Measurements from ENCODE around the gene FA2H.
"Not testable (repeated sequence)": the region's sequence is repeated elsewhere in the genome, so short reads cannot be mapped to it uniquely, and the experiment has no call there.

Gene FA2H

DNA sequence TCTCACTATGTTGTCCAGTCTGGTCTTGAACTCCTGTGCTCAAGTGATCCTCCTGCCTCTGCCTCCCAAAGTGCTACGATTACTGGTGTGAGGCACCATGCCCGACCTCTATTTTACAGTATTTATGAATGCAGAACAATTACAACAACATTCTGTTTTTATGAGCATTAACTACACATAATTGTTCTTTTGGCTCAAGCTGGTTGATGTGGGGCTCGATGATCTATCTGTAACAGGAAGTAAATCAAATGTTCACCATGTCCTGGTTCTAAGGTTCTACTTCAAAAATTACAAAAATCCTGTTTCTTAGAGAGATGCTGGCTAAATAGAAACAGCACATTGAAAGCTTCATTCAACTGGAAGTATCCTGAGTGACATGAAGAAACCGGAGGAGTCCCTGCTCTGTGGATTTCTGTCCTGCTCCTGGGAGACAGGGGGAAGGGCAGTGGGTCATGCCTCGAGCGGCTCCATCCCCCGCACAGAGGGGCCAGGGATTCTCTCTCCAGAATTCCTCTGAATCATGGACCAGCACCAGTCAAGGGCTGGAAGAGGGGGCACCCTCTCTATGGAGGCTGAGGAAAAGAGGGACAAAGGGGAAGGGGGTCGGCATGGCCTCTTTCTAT, 31.5 kb downstream of the FA2H start:
- DNase-seq (ENCODE audit: low spot score), result no peak

DNA sequence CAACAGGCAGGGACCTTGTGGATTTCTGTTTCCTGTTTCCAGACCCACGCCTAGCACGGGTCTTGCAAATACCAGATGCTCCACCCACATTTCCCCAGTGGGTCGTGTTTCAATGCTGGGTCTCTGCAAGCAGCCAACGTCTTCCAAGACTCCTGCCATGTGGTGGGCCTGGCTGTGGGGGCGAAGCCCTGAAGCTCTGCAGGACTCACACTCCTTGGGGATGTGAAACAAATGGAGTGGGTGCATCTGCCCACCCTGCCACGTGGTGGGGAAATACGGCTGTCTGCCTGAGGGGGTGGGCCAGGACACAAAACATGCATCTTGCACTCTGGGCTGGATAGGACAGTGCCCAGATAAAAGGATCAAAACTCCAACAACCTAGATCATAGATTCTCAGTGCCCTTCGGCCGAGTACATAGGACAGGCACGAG, 32.6 kb downstream of the FA2H start:
- no peak for DNase-seq (ENCODE audit: low spot score)

DNA sequence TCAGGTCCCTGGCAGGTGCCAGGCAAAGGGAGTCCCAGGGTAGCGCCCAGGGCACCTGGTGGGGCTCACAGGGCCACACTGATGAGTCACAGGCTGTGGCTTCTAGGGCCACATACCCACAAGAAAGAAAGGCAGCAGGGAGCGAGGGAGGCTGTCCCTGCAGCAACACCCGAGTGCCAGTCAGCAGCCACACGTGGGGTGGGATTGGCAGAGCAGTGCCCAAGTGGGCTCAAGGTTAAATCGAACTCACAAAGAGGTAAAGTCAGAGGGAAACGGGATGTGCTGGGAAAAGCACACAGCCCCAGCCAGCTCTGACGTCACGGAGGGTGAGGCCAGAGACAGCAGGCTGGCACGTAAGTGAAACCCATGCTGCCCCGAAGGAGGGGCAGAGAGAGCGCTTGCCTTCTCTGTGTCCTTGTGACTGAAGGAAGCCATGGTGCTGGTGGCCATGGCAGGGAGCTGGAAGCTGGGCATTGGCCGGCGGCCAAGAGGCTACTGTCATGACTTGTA, 33.8 kb downstream of the FA2H start:
- DNase-seq (ENCODE audit: low spot score), result no peak

DNA sequence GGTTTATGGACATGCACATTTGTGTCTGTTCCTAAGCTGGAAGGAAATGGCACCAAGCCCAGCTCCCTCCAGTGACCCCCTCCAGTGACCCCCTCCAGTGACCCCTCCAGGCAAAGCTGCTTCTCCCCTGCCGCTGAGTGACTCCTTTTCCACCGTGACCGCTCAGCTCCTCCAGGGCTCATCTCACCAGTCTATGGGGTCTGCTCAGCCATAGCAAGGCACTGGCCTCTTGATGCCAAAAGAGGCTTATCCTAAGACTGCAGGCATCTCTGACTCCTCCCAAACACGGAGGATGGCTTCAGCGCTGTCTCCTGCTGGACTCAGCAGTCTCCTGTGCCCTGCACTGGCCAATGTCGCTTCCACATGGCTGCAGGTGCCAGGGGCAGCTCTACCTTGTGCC, 35.3 kb downstream of the FA2H start:
- DNase-seq (ENCODE audit: low spot score), result no peak

DNA sequence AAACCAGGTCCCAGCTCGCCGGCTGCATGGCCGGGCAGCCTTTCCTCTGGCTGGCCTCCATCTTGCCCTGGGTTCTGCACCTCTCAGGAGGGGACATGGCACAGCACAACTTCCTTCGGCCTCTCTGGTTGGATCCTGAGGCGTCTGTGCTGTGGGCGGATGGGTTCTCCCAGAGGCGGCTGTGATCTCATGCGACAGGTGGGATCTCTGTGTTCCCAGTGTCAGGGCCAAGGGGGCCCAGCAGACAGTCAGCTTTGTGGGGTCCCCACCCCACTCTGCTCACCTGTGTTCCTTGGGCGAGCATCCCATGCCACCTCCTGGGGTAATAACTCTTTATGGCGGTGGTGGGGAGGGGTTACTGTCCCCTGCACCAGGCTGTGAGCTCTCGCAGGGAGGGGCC, 35.8 kb downstream of the FA2H start:
- no peak for DNase-seq (ENCODE audit: low spot score)

DNA sequence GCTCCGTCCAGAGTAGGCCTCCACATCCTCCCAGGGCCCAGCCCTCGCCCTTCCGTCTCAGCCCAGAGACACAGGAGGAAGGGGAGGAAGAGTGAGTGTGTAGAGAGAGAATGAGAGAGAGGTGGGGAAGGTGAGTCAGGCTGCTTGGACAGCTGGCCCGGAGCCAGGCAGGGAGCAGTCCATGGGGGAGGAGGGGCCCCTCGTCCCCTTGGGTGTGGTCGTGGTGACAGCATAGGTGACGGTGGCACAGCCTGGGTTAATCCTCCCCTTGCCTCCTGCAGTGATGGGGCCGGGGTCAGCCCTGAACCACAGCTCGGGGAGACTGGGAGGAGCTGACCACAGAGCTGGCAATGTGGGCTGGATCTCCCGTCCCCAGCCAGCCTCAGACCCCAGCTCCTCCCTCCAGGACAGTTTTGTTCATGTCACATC, 36.5 kb downstream of the FA2H start:
- no peak for DNase-seq (ENCODE audit: low spot score)

DNA sequence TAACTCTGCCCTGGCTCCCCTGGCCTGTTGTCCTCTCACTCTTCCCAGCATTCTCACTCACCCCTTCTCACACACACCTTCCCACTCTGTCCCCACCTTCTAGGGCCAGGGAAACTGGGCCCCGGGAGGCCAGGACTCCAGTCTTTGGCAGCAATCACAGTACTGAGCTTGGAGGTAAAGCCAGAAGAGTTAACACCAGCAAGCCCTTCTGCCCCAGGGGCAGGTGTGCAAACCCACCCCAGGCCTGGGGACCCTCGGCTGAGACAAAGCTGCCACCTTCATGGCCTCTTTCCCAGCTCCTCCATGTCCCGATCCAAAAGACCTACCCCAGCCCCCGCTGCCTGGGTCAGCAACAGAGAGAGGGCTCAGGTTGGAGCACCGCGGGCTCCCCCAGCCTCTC, 37.1 kb downstream of the FA2H start:
- no peak for DNase-seq (ENCODE audit: low spot score)

DNA sequence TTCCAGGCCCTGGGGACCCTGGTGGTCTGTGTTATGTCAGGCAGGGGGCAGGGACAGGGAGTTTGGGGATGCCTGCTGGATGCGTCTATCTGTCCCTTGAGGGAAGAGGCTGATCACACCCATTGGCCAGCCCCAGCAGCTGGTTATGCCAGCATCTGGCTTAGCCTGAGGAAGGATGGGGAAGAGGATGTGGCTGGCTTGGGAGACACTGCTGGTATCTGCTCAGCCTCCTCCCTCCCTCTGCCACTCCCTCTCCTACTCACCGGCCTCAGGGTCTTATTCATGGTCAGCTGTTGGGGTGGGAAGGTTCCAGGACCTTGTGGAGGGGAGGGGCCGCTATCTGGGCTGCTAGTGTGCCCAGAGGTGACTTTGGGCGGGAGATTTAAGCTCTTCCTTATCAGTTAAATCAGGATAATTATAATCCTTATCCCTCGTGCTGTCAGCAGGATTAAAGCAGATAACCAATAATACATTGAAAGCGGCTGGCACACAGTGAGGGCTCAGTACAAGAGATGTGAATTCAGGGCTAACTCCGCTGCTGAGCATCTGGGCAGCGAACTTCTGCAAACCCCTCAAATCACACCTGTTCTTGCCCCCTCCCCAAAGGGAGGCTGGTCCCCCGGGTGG, 38.0 kb downstream of the FA2H start:
- DNase-seq (ENCODE audit: low spot score), result no peak

DNA sequence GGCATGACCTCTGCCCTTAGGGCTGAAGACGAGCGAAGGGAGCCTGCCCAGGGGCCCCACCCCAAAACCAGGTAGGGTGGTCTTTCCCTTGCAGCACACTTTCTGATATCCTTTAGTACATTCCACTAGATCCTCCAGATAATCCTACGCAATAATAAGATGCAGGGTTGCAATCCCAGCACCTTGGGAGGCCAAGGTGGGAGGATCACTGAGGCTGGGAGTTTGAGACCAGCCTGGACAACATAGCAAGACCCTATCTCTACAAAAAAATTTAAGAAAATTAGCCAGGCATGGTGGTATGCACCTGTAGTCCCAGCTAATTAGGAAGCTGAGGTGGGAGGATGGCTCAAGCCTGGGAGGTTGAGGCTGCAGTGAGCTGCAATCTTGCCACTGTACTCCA, 39.1 kb downstream of the FA2H start:
- no peak for DNase-seq (ENCODE audit: low spot score)

DNA sequence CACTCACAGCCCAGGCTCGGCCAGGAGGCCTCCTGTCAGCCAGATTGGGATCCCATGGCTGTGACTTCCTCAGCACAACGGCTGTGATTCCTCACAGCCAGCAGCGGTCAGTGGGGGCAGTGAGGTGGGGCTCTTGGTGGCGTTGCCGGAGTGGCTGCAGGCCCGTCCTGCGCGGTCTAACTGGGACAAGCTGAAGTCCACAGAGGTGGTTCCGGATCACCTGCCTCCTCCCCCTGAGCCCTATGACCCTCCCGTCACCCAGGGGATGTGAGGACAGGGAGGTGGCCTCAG, 39.5 kb downstream of the FA2H start:
- no peak for DNase-seq (ENCODE audit: low spot score)

DNA sequence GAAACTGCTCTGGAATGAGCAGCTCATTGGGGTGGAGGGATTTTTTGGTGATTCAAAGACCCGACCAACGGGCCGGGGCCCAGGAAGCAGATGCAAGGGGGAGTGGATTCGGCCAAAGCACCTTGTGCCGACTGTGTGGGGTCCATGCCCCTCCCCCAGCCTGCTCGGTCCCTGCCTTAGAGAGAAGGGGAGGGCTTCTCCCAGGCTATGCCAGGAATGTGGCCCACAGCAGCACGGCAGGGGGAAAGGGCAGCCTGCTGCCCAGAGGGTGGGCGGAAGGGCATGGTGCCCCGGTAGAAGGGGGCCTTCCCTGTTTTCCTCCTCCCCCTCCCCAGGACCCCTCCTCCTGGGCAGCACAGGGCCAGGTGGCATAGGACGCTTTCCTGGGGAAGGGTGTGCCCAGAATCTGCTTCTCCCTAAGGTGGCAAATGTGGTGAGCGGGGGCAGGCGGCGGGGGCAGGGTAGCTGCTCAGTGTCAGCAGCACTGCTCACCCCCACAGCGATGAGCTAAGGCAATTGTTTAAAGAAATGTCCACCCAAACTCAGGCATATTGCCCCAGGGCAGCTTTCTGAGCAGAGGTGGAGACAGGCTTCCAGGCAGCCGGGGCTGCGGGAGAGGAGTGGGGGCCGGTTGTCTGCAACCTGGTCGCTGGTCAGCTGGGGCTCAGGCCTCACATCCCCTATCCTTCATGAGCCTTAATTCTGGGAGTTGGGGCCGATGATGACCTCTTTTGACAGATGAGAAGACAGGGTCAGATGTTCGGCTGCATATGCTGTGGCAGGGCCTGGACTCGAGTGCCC, 40.1 kb downstream of the FA2H start:
- DNase-seq (ENCODE audit: low spot score), result no peak

DNA sequence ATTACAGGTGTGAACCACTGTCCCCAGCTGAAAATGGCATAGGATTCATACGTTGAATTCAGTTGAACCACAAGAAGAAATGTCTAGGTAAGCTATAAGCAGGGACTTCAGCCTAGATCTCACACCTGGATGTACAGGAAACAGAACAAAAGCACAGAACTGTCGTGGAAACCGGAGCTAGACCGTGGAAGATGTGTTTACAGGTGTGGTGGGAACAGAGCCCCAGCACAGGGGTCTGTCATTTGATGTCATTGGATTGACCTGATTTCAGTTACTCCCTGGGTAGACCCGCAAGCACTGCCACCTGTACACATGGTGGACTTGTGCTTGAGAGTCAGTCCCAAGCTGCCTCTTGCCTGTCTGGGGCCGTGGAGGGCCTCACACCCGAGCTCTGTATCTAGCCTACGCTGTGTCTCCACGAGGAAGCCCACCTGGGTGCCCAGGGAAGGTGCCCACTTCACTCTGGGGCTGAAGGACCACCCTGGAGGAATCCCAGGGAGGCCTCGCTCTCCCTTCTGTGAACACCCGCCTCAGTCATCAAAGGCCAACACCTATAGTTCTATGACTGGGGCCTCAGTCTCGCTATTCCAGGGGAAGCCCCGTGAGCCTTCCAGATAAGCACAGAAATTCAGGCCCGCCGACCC, 41.8 kb downstream of the FA2H start:
- DNase-seq (ENCODE audit: low spot score), result no peak

DNA sequence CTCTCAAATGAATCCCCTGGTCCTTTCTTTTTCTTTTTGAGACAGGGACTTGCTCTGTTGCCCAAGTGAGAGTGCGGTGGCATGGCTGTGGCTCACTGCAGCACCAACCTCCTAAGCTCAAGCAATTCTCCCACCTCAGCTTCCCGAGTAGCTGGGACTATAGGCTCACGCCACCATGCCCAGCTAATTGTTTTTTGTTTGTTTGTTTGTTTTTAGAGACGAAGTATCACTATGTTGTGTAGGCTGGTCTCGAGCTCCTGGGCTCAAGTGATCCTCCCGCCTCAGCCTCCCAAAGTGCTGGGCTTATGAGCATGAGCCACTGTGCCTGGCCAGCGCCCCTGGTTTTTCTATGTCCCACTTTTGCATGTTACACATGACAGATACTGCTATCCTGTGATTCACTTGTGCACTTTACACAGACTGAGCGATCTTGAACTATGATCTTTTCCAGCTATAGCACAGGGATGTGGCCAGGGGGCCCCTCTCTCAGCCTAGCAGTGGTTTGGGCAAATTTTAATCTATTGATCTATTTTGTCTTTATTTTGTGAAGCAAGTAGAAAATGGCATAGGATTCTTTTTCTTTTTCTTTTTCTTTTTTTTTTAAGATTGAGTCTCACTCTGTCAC, 42.7 kb downstream of the FA2H start:
- no peak for DNase-seq (ENCODE audit: low spot score)

DNA sequence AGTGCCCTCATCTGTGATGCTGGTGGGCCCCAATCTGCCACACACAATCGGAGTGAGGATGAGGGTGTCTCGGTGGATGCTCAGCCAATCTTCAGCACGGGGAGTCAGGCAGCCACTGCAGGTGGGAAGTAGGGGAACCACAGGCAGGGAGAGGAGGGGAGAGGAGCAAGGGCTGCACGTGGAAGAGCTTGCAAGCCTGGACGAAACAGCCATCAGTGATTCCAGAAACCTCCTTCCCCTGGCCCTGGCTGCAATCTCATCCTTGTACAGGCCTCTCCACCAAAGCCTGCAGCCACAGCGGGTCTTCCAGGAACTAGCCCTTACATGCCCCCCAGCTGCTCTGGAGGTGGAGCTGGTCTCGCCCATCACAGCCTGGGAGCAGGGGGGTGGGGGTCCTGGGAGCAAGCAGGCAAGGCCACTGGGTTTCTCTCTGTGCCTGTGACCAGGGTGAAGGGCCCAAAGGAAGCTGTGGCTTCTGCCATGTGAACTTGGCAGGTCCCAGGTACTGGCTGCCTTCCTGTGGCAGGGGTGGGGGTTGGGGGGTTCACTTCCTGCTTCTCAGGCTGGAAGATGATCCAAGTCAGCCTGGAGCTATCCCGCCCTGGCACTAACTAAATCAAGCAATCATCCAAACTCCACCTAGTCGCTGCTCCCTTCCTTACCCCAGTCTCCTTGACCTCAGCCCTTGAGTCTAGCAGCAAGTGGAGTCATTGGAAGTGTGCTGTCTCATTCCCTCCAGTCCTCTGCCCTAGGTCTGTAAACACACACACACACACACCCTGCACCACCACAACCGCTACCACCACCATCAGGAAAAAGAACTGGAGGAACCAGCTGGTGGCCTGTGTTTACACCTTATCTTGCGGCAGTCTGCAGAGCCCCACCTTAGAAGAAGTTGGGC, 44.6 kb downstream of the FA2H start:
- no peak for DNase-seq (ENCODE audit: low spot score)

DNA sequence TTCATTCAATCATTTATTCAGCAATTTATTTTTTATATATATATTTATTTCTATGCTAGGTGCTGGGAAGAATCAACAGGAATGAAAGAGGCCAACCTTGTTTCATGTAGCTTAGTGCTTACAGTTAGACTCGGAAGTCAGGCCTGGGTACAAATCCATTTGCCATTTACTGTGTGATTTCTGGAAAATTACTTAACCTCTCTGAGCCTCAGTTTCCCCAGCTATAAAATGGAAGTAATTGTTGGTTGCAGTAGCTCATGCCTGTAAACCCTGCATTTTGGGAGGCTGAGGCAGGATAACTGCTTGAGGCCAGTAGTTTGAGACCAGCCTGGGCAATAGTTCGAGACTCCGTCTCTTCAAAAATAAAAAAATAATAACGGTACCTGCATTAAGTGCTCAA, 46.7 kb downstream of the FA2H start:
- DNase-seq (ENCODE audit: low spot score), result no peak

DNA sequence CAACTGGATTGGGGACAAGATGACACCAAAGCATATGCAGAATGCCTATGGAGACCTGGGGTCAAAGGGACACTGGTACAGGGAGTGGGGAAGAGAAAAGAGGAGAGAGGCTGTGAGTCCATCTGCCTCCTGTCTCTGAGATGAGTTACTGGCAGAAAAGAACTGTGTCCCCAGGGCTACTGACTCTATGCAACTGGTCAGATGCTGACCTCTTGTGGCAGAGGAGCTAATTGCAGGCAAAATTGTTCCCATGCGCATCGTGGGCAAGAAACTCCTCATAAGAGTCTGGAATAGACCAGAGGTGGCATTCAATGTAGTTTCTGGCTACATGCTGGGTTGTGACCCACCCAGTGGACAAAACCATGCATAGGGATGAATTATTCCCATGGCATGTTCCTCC, 47.9 kb downstream of the FA2H start:
- DNase-seq (ENCODE audit: low spot score), result no peak

DNA sequence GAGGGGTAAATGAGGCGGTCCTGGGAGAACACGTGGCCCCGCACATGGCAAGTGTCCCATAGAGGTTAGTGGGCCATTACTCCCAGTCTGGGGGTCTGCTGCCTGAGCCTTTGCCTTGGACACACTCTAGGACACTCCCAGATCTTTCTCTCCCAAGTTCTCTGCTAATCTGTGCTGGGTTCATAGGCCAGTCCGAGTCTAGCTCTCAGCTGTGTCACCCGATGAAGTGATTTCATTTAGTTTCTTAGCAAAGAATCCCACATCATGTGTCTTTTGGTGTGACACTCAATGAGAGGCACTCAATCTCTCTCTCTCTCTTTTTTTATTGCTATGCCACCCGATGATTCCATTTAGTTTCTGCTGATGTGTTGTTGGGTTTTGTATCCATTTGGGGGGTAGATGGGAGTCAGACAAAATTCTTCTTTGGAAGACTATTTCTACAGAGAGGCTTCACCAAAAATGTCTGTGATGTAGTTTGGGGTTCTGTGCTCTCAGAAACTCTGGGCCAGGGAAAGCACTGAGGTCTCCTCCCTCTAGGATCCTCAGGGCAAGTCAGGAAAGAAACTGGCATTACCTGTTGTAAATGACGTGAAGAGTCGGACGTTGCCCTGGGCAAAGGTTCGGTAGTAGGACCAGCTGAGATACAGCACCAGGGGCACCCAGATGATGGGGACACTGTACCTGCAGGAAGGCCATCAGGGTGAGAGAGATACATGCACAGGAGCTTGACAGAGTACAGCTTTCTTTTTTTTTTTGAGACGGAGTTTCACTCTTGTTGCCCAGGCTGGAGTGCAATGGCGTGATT, 48.8 kb downstream of the FA2H start:
- DNase-seq (ENCODE audit: low spot score), result no peak

DNA sequence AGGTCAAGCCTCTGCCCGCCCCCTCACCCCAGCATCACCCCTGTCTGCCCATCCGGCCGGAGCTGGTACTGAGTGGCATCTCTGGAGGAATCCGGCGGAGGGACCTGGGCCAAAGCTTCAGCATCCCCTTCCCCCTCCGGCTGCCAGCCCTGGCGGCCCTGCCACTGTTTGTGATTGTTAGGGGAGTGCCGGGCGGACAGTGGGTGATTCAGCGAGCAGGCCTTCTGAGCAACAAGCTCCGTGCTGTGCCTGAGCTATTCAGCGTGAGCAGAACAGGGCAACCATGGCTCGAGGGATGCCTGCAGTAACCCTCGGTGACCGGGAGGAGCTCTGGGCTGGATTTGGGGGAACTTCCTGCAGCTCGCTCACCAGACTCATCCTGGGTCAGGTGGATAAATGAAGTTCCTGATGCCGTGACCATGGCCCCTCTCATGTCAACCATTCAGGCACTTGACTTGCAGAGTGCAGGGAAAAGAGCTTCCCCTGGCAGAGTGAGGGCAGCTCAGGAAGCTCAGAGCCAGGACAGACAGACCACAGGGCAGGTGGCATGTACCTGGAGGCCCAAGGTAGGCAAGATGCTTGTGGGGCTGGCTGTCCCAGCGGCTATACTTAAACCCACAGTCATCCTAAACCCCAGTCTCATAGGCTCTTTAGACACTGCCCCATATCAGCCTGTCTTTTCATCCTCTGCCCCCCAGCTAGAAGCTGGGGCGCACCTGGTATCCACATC, 49.6 kb downstream of the FA2H start:
- DNase-seq (ENCODE audit: low spot score), result no peak

DNA sequence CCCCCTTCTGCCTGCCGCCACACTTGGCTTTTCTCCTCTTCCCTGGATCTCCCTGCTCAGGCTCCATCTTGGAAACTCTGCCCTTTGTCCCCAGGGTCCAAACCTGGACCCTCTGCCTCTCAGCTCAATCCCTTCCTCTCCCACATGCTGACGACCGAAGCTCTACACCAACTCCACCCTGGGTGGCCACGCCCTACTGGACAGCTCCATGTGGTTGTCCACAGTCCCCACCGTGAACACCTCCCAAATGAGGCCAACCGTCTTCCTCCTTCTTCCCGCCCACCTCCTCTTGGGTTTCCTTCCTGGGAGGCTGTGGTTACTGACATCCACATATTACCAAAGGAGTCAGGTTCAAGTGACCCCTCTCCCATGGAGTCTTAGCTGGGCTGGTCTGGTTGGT, 51.4 kb downstream of the FA2H start:
- no peak for DNase-seq (ENCODE audit: low spot score)

DNA sequence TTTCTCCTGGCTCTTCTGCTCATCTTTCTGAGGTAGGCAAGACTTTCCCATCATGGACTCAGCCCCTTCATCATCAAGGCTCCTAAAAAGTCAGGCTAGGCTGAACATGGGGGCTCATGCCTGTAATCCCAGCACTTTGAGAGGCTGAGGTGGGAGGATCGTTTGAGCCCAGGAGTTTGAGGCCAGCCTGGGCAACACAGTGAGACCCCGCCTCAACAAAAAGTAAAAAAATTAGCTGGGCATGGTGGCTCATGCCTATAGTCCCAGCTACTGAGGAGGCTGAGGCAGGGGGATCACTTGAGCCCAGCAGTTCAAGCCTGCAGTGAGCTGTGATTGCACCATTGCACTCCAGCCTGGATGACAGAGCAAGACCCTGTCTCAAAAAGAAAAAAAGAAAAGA, 52.5 kb downstream of the FA2H start:
- DNase-seq (ENCODE audit: low spot score), result not testable (repeated sequence)

All from CD4-positive, alpha-beta T cell treated with Interleukin-6 at 100 ng/mL for 8 hours (primary cell).